IMR-90 (cell line): ENCODE measurements around the gene ATP6V1D. TPM values are rescaled to one million over a fixed set of nuclear protein-coding genes. Genes with fewer than 3 reads are reported as not detected.

ENCODE experiments used
- ATAC-seq: fragments of 200-7000 bp; cut with Tn5 transposase; 2 replicates; pipeline ENCODE4 v1.9.1; 2020; ENCODE audit warnings: low read depth, mild to moderate bottlenecking, moderate library complexity
- BruUV-seq: library from RNA; stranded (reverse); fragments of 400-500 nt; replicated peaks from 2 replicates; lab custom pipeline; 2021; lab: Mats Ljungman, UMichigan
- CTCF ChIA-PET: fragments of 300-600 bp; formaldehyde crosslinking; extraction: SDS; loops from one replicate; lab custom pipeline; 2021; ENCODE audit warnings: antibody characterized with exemption; lab: Yijun Ruan, JAX
- POLR2A ChIA-PET: fragments of 300-600 bp; sonication (Branson Sonifier 250); formaldehyde crosslinking; loops from one replicate; lab custom pipeline; 2022; ENCODE audit warnings: antibody characterized with exemption; ENCODE audit not compliant: unreplicated experiment; lab: Charles Lee
- DNase-seq: peaks from one replicate; pipeline ENCODE4 v3.0.0; 2013
- H2AFZ ChIP-seq: replicated peaks from 2 replicates; pipeline ENCODE3; 2013; ENCODE audit warnings: low read length, mild to moderate bottlenecking; ENCODE audit not compliant: poor library complexity
- H2AK5ac ChIP-seq: 2 replicates; pipeline ENCODE4 v1.6.1; 2013; ENCODE audit warnings: low read depth, low read length, inconsistent platforms
- H2AK9ac ChIP-seq: replicated peaks from 2 replicates; pipeline ENCODE3; 2013; ENCODE audit warnings: mild to moderate bottlenecking, low read depth, low read length, moderate library complexity; ENCODE audit not compliant: poor library complexity
- H2BK120ac ChIP-seq: 2 replicates; pipeline ENCODE4 v1.6.1; 2013; ENCODE audit warnings: low read depth, low read length, inconsistent platforms
- H2BK15ac ChIP-seq: 3 replicates; pipeline ENCODE4 v1.6.1; 2013; ENCODE audit warnings: low read depth, low read length, inconsistent platforms
- H2BK20ac ChIP-seq: 2 replicates; pipeline ENCODE4 v1.6.1; 2013; ENCODE audit warnings: low read depth, mild to moderate bottlenecking, inconsistent platforms, low read length, moderate library complexity
- H2BK5ac ChIP-seq: 2 replicates; pipeline ENCODE4 v1.6.1; 2013; ENCODE audit warnings: mild to moderate bottlenecking, low read depth, low read length, inconsistent platforms; ENCODE audit not compliant: poor library complexity, severe bottlenecking
- H3K14ac ChIP-seq: replicated peaks from 2 replicates; pipeline ENCODE4 v1.6.1; 2013; ENCODE audit warnings: low read depth, low read length, inconsistent platforms
- H3K18ac ChIP-seq: 2 replicates; pipeline ENCODE4 v1.6.1; 2013; ENCODE audit warnings: low read depth, low read length, control low read depth
- H3K23ac ChIP-seq: 2 replicates; pipeline ENCODE4 v1.6.1; 2013; ENCODE audit warnings: low read depth, low read length, inconsistent platforms
- H3K27ac ChIP-seq: 2 replicates; pipeline ENCODE4 v1.5.1; 2013; ENCODE audit warnings: mild to moderate bottlenecking, control low read depth, low read length; ENCODE audit not compliant: insufficient read depth
- H3K27me3 ChIP-seq: 2 replicates; pipeline ENCODE4 v1.6.1; 2013; ENCODE audit warnings: low read length; ENCODE audit not compliant: control insufficient read depth, insufficient read depth
- H3K36me3 ChIP-seq: 2 replicates; pipeline ENCODE4 v1.6.1; 2013; ENCODE audit warnings: low read length, mixed read lengths; ENCODE audit not compliant: control insufficient read depth, insufficient read depth
- H3K4ac ChIP-seq: 2 replicates; pipeline ENCODE4 v1.6.1; 2013; ENCODE audit warnings: low read depth, low read length, inconsistent platforms
- H3K4me1 ChIP-seq: 2 replicates; pipeline ENCODE4 v1.6.1; 2013; ENCODE audit warnings: low read length, mixed read lengths; ENCODE audit not compliant: control insufficient read depth, insufficient read depth
- H3K4me2 ChIP-seq: 2 replicates; pipeline ENCODE4 v1.6.1; 2013; ENCODE audit warnings: low read depth, mild to moderate bottlenecking, control low read depth, low read length, moderate library complexity
- H3K4me3 ChIP-seq: 2 replicates; pipeline ENCODE4 v1.5.1; 2013; ENCODE audit warnings: low read depth, mild to moderate bottlenecking, control low read depth, low read length, moderate library complexity; ENCODE audit not compliant: insufficient read depth
- H3K56ac ChIP-seq: 2 replicates; pipeline ENCODE4 v1.6.1; 2013; ENCODE audit warnings: low read length, inconsistent platforms; ENCODE audit not compliant: insufficient read depth; ENCODE audit errors: extremely low read depth
- H3K79me1 ChIP-seq, 2 experiments: 2 replicates each; pipeline ENCODE4 v1.6.1; 2013; ENCODE audit warnings: low read length in 2 of 2, inconsistent platforms in 1 of 2, low read depth in 1 of 2
- H3K9ac ChIP-seq: 2 replicates; pipeline ENCODE4 v1.6.1; 2013; ENCODE audit warnings: low read depth, low read length, control low read depth
- H3K9me1 ChIP-seq: 2 replicates; pipeline ENCODE4 v1.6.1; 2013; ENCODE audit warnings: low read length, inconsistent platforms; ENCODE audit not compliant: insufficient read depth
- H3K9me3 ChIP-seq: 2 replicates; pipeline ENCODE4 v1.6.1; 2013; ENCODE audit warnings: low read length; ENCODE audit not compliant: control insufficient read depth, insufficient read depth
- H4K20me1 ChIP-seq: 2 replicates; pipeline ENCODE4 v1.6.1; 2013; ENCODE audit warnings: low read length, inconsistent platforms; ENCODE audit not compliant: insufficient read depth
- H4K5ac ChIP-seq: 2 replicates; pipeline ENCODE4 v1.6.1; 2013; ENCODE audit warnings: mild to moderate bottlenecking, low read depth, low read length, control low read depth
- H4K8ac ChIP-seq, 2 experiments: 2 replicates each; pipeline ENCODE4 v1.6.1; 2013; ENCODE audit warnings: low read depth in 2 of 2, low read length in 2 of 2, control low read depth in 1 of 2, inconsistent platforms in 1 of 2
- H4K91ac ChIP-seq: 2 replicates; pipeline ENCODE4 v1.6.1; 2013; ENCODE audit warnings: low read depth, low read length, inconsistent platforms; ENCODE audit not compliant: insufficient read depth
- BHLHE40 ChIP-seq: fragments of 150-350 bp; IDR thresholded peaks from 2 replicates; pipeline ENCODE4 v1.6.1; 2016; ENCODE audit warnings: mild to moderate bottlenecking, low read depth, low read length
- CEBPB ChIP-seq: IDR thresholded peaks from 2 replicates; pipeline ENCODE4 v1.6.1; 2012; ENCODE audit warnings: low read depth, low read length, improper control_type of control experiment
- CHD1 ChIP-seq: IDR thresholded peaks from 2 replicates; pipeline ENCODE4 v1.6.1; 2012; ENCODE audit warnings: low read depth, low read length, improper control_type of control experiment
- FOS ChIP-seq: fragments of 150-350 bp; IDR thresholded peaks from 2 replicates; pipeline ENCODE4 v1.6.1; 2016; ENCODE audit warnings: low read depth, low read length
- MAFK ChIP-seq: IDR thresholded peaks from 2 replicates; pipeline ENCODE4 v1.6.1; 2012; ENCODE audit warnings: low read depth, low read length, improper control_type of control experiment
- MAZ ChIP-seq: IDR thresholded peaks from 2 replicates; pipeline ENCODE4 v1.6.1; 2012; ENCODE audit warnings: low read depth, mild to moderate bottlenecking, low read length, improper control_type of control experiment, moderate library complexity, borderline replicate concordance
- MXI1 ChIP-seq: IDR thresholded peaks from 2 replicates; pipeline ENCODE4 v1.6.1; 2012; ENCODE audit warnings: low read depth, mild to moderate bottlenecking, low read length, moderate library complexity, borderline replicate concordance
- NFE2L2 ChIP-seq: fragments of 150-350 bp; IDR thresholded peaks from 2 replicates; pipeline ENCODE4 v1.6.1; 2016; ENCODE audit warnings: low read depth, mild to moderate bottlenecking, low read length
- POLR2A ChIP-seq: IDR thresholded peaks from 2 replicates; pipeline ENCODE4 v1.6.1; 2012; ENCODE audit warnings: mild to moderate bottlenecking, low read depth, low read length
- RAD21 ChIP-seq: IDR thresholded peaks from 2 replicates; pipeline ENCODE4 v1.6.1; 2012; ENCODE audit warnings: low read length, improper control_type of control experiment
- RCOR1 ChIP-seq: IDR thresholded peaks from 2 replicates; pipeline ENCODE4 v1.6.1; 2012; ENCODE audit warnings: mild to moderate bottlenecking, low read length, improper control_type of control experiment; ENCODE audit not compliant: insufficient replicate concordance
- RFX5 ChIP-seq: IDR thresholded peaks from 2 replicates; pipeline ENCODE4 v1.8.0; 2012; ENCODE audit warnings: low read depth, mild to moderate bottlenecking, low read length, moderate library complexity
- SMC3 ChIP-seq: fragments of 150-350 bp; IDR thresholded peaks from 2 replicates; pipeline ENCODE4 v1.6.1; 2016; ENCODE audit warnings: low read depth, mild to moderate bottlenecking, antibody characterized with exemption, low read length, moderate library complexity
- WGBS, 2 experiments: methylation state at CpG; one replicate each; pipeline versions ENCODE4 v1.1.5 to v1.1.7; 2013; ENCODE audit warnings: missing lambda C conversion rate in 2 of 2; ENCODE audit not compliant: insufficient read length in 1 of 2; ENCODE audit errors: extremely low coverage in 2 of 2; 5-methylcytosine and 5-hydroxymethylcytosine counted together
- dilution Hi-C: fragments of 300-500 bp; cut with HindIII; formaldehyde crosslinking; loops from one replicate; pipeline ENCODE4 v1.14.3; 2018; ENCODE audit warnings: low sequenced_read_pairs; ENCODE audit not compliant: unreplicated experiment
- in situ Hi-C: fragments of 300-500 bp; cut with MboI; formaldehyde crosslinking; loops from 3 replicates; pipeline ENCODE4 v1.14.3; 2019; ENCODE audit warnings: low sequenced_read_pairs, inconsistent platforms, mixed read lengths
- intact Hi-C: fragments of 100-400 bp; cut with micrococcal nuclease; formaldehyde crosslinking; loops from 2 replicates; pipeline ENCODE4 v1.10.0; 2022
- polyA plus RNA-seq, 3 experiments: library from polyadenylated mRNA; depleted of rRNA; stranded (reverse); fragments of >200 nt; gene quantifications; 2 replicates each; pipeline ENCODE4 v1.2.3, GENCODE V29; 2012; ENCODE audit warnings: low replicate concordance in 1 of 3
- total RNA-seq: library from RNA; depleted of rRNA; stranded (reverse); fragments of >200 nt; gene quantifications from 2 replicates; pipeline ENCODE4 v1.2.3, GENCODE V29; 2012
- TF ChIP-seq, protein P1 (sequence below): fragments of 150-350 bp; IDR thresholded peaks from 2 replicates; pipeline ENCODE4 v1.6.1; 2016; ENCODE audit warnings: low read depth, mild to moderate bottlenecking, low read length, moderate library complexity, borderline replicate concordance
- TF ChIP-seq, protein P2 (sequence below): conservative IDR thresholded peaks from 2 replicates; pipeline ENCODE4 v1.5.1; 2012; ENCODE audit warnings: mild to moderate bottlenecking, low read depth, low read length, improper control_type of control experiment
- TF ChIP-seq, protein P3 (sequence below): fragments of 150-350 bp; IDR thresholded peaks from 2 replicates; pipeline ENCODE4 v1.6.1; 2017; ENCODE audit warnings: mild to moderate bottlenecking, antibody characterized with exemption, low read length, low read depth

The ATP6V1D gene
- total and polyA plus RNA-seq, 2 of the 4 experiments (the other 2 are of a cell fraction) = 54.5 to 113 TPM

DNA sequence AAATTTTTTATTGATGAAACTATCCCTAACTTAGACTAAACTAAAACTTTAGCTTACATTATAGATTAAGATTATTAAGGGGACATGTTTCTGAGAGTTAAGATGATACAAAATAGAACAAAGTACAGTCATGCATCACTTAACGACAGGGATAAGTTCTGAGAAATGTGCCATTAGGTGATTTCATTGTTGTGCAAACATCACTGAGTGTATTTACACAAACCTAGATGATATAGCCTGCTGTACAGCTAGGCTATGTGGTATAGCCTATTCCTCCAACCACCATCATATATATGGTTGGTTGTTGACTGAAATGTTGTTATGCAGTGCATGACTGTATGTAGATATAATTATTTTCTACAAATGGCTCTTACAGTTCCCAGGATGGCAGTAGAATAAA lies 46.5 kb downstream of the ATP6V1D start:
- Histone ChIP-seq H3K14ac (no peak overlapping the region), H2AK5ac (no peak overlapping the region), H3K9ac (no peak overlapping the region), H3K18ac (no peak overlapping the region), H4K8ac (no peak overlapping the region), H3K36me3 (peaks cover 11% of the 10 kb centered on the region), H2BK20ac (no peak overlapping the region), H3K27ac (no peak overlapping the region), H3K4me1 (no peaks in the 10 kb centered on the region), H3K4me3 (no peak overlapping the region), H3K23ac (no peak overlapping the region), H3K27me3 (no peaks in the 10 kb centered on the region), H4K91ac (no peak overlapping the region), H3K9me3 (no peaks in the 10 kb centered on the region), H4K5ac (no peak overlapping the region), H3K4ac (no peak overlapping the region), H2BK5ac (no peak overlapping the region), H3K56ac (no peak overlapping the region), H4K20me1 (no peaks in the 10 kb centered on the region), H3K9me1 (no peaks in the 10 kb centered on the region), H2BK120ac (no peak overlapping the region), H3K79me1 (no peaks in the 10 kb centered on the region), H2AFZ (no peak overlapping the region), H2BK15ac (no peak overlapping the region), H2AK9ac (no peak overlapping the region), H3K4me2 (no peak overlapping the region)
- in situ Hi-C loops = no loop called here
- dilution Hi-C loops = no loop called here
- ATAC-seq (no peak), DNase-seq (no peak)
- BruUV-seq = no TSS peak
- ChIA-PET CTCF (no interaction called here), POLR2A (no interaction called here)
- TF ChIP-seq, protein P1, sequence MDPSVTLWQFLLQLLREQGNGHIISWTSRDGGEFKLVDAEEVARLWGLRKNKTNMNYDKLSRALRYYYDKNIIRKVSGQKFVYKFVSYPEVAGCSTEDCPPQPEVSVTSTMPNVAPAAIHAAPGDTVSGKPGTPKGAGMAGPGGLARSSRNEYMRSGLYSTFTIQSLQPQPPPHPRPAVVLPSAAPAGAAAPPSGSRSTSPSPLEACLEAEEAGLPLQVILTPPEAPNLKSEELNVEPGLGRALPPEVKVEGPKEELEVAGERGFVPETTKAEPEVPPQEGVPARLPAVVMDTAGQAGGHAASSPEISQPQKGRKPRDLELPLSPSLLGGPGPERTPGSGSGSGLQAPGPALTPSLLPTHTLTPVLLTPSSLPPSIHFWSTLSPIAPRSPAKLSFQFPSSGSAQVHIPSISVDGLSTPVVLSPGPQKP = no peak
- TF ChIP-seq CHD1 (no peak), RFX5 (no peak), MAFK (no peak), CEBPB (no peak), RCOR1 (no peak), RAD21 (no peak), SMC3 (no peak), FOS (no peak), BHLHE40 (no peak), MAZ (no peak), POLR2A (no peak), MXI1 (no peak), NFE2L2 (no peak)
- TF ChIP-seq, protein P2, sequence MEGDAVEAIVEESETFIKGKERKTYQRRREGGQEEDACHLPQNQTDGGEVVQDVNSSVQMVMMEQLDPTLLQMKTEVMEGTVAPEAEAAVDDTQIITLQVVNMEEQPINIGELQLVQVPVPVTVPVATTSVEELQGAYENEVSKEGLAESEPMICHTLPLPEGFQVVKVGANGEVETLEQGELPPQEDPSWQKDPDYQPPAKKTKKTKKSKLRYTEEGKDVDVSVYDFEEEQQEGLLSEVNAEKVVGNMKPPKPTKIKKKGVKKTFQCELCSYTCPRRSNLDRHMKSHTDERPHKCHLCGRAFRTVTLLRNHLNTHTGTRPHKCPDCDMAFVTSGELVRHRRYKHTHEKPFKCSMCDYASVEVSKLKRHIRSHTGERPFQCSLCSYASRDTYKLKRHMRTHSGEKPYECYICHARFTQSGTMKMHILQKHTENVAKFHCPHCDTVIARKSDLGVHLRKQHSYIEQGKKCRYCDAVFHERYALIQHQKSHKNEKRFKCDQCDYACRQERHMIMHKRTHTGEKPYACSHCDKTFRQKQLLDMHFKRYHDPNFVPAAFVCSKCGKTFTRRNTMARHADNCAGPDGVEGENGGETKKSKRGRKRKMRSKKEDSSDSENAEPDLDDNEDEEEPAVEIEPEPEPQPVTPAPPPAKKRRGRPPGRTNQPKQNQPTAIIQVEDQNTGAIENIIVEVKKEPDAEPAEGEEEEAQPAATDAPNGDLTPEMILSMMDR = no peak
- TF ChIP-seq, protein P3, sequence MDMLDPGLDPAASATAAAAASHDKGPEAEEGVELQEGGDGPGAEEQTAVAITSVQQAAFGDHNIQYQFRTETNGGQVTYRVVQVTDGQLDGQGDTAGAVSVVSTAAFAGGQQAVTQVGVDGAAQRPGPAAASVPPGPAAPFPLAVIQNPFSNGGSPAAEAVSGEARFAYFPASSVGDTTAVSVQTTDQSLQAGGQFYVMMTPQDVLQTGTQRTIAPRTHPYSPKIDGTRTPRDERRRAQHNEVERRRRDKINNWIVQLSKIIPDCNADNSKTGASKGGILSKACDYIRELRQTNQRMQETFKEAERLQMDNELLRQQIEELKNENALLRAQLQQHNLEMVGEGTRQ = no peak
- no CpG with 5 or more reads among the region's 1 CpG for WGBS, 2 experiments
- intact Hi-C loops = no loop called here
